ENCODE measurements around the gene PCID2. TPM values are rescaled to one million over a fixed set of nuclear protein-coding genes. Genes with fewer than 3 reads are reported as not detected.

PCID2 gene
- polyA plus RNA-seq, 1 experiment, result 73.6 TPM

DNA sequence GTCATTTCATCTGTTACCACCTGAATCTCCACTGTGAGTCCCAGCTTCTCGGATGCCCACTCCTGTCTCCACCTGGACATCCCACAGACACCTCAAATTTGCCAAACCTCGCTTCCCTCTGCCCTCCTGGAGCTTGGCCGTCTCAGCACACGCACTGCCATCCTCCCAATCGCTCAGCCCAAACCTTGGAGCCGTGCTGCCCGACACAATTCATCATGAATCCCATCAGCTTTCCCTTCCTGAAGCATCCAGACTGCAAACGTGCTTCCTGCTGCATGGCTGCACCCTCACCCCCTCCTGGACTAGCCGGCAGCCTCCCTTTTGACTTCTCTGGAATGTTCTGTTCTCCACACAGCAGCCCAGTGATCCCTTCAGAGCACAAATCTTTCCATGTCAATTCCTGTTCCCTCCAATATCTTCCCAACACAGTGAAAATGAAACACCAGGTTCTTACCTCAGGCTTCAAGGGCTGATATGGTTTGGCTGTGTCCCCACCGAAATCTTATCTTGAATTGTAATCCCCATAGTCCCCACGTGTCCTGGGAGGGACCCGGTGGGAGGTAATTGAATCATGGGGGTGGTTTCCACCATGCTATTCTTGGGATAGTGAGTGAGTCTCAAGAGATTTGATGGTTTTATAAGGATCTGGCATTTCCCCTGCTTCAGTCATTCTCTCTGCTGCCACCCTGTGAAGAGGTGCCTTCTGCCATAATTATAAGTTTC lies 51.1 kb downstream of the PCID2 start:
- Histone ChIP-seq H3K27me3 (ENCODE audit: control insufficient read depth, insufficient read depth, low read length) (no peaks in the 10 kb centered on the region), H3K36me3 (ENCODE audit: control insufficient read depth, insufficient read depth, low read length) (no peaks in the 10 kb centered on the region), H3K4me3 (ENCODE audit: low read depth, low read length) (no peak overlapping the region)
- ChIA-PET CTCF (interaction anchor here (1.0 kb wide), 2 partner anchors 9 to 34 kb away, joined by 4 to 5 read pairs; no protein-coding TSS in a partner anchor), POLR2A (no interaction called here)
- DNase-seq (ENCODE audit: low read depth), result no peak
- TF ChIP-seq, protein P1, sequence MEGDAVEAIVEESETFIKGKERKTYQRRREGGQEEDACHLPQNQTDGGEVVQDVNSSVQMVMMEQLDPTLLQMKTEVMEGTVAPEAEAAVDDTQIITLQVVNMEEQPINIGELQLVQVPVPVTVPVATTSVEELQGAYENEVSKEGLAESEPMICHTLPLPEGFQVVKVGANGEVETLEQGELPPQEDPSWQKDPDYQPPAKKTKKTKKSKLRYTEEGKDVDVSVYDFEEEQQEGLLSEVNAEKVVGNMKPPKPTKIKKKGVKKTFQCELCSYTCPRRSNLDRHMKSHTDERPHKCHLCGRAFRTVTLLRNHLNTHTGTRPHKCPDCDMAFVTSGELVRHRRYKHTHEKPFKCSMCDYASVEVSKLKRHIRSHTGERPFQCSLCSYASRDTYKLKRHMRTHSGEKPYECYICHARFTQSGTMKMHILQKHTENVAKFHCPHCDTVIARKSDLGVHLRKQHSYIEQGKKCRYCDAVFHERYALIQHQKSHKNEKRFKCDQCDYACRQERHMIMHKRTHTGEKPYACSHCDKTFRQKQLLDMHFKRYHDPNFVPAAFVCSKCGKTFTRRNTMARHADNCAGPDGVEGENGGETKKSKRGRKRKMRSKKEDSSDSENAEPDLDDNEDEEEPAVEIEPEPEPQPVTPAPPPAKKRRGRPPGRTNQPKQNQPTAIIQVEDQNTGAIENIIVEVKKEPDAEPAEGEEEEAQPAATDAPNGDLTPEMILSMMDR (IDR thresholded peaks at IDR 0.05; ENCODE audit: insufficient read depth, low read depth, low read length), result no peak

DNA sequence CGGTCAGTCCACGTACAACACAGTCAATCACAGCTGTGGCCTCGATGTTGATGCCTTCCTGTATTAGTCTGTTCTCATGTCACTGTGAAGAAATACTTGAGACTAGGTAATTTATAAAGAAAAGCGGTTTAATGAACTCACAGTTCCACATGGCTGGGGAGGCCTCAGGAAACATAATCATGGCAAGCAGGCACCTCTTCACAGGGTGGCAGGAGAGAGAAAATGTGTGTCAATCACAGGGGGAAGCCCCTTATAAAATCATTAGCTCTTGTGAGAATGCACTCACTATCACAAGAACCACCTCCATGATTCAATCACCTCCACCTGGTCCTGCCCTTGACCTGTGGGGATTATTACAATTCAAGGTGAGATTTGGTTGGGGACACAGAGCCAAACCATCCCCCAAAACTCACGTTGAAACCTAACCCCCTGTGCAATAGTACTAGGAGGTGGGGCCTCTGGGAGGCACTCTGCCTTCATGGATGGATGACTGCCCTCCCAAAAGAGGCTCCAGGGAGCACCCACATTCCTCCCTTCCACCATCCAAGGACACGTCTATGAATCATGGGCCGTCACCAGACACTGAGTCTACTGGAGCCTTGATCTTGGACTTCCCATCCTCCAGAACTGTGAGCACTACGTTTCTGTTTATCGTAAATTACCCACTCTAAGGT lies 52.4 kb downstream of the PCID2 start:
- POLR2A ChIA-PET, result no interaction called here
- no peak for DNase-seq (ENCODE audit: low read depth)
- H3K36me3 ChIP-seq (ENCODE audit: control insufficient read depth, insufficient read depth, low read length), result no peaks in the 10 kb centered on the region
- H3K4me3 ChIP-seq (ENCODE audit: low read depth, low read length), result no peak overlapping the region
- TF ChIP-seq, protein P1 (IDR thresholded peaks at IDR 0.05; ENCODE audit: insufficient read depth, low read depth, low read length), result no peak
- H3K27me3 ChIP-seq (ENCODE audit: control insufficient read depth, insufficient read depth, low read length), result no peaks in the 10 kb centered on the region
- CTCF ChIA-PET, result interaction anchor here (1.0 kb wide), 2 partner anchors 10 to 33 kb away, joined by 4 to 5 read pairs; no protein-coding TSS in a partner anchor

DNA sequence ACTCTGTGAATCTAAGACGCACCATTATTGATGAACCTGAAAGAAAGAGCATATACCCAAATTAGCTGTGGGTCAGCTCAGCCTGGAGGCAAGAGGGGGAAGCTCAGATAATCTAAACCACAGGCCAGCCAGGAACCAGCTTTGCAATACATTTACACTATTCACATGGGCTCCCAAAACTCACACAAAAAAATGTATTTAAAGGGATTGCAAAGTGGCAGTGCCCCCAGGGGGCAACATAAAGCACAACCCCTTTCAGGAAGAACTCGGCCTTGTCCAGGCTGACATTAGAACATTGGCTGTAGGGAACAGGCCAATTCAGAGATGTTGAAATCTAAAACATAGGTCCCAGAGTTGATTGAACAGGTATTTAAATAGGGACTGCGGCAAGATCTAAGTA lies 53.3 kb downstream of the PCID2 start:
- no peak for DNase-seq (ENCODE audit: low read depth)
- CTCF ChIA-PET, result interaction anchor here (1.3 kb wide), 1 partner anchor 9 kb away, joined by 3 read pairs; no protein-coding TSS in a partner anchor

DNA sequence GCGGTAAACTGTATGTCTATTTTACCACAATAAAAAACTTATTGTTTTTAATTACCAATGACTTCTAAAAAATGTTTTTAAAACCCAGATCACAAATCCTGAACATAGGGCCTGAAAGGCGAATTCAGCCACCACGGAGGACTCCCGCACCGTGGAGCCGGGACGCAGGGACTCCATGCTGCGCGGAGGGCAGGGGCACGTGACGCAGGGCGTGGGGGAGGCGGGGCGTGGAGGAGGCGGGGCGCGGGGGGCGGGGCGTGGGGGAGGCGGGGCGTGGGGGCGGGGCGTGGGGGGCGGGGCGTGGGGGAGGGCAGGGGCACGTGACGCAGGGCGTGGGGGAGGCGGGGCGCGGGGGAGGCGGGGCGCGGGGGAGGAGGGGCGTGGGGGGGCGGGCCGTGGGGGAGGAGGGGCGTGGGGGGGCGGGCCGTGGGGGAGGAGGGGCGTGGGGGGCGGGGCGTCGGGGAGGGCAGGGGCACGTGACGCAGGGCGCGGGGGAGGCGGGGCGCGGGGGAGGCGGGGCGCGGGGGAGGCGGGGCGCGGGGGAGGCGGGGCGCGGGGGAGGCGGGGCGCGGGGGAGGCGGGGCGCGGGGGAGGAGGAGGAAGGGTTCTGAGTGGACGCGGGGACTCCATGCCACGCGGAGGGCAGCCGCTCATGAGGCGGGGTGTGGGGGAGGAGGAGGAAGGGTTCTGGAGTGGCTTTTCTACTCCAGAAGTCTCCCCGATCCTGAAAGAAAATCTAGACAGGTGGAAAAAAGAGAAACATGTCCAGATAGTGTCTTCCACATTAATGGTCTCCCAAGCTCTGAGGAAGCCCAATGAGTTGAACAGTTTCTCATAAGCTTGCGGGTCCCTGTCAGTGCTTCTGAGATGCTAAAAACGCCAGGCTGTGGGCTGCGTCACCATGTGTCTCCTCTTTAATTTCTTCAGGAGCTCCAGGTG lies 54.4 kb downstream of the PCID2 start:
- CTCF ChIA-PET, result interaction anchor here (1.3 kb wide), 1 partner anchor 10 kb away, joined by 3 read pairs; no protein-coding TSS in a partner anchor
- no peak for DNase-seq (ENCODE audit: low read depth)
- POLR2A ChIA-PET, result no interaction called here
- Histone ChIP-seq H3K4me3 (ENCODE audit: low read depth, low read length) (peak overlapping the region; percentile 19; the same call in 1 of the 2 replicates), H3K27me3 (ENCODE audit: control insufficient read depth, insufficient read depth, low read length) (no peaks in the 10 kb centered on the region), H3K36me3 (ENCODE audit: control insufficient read depth, insufficient read depth, low read length) (no peaks in the 10 kb centered on the region)
- TF ChIP-seq, protein P1 (IDR thresholded peaks at IDR 0.05; ENCODE audit: insufficient read depth, low read depth, low read length), result no peak

More for the DNA sequence above, 53.3 kb downstream of the PCID2 start:
- no peaks in the 10 kb centered on the region for H3K36me3 ChIP-seq (ENCODE audit: control insufficient read depth, insufficient read depth, low read length)
- POLR2A ChIA-PET, result no interaction called here
- TF ChIP-seq, protein P1 (IDR thresholded peaks at IDR 0.05; ENCODE audit: insufficient read depth, low read depth, low read length), result no peak
- no peak overlapping the region for H3K4me3 ChIP-seq (ENCODE audit: low read depth, low read length)
- H3K27me3 ChIP-seq (ENCODE audit: control insufficient read depth, insufficient read depth, low read length), result no peaks in the 10 kb centered on the region
